ENCODE data around the gene KIF18A. TPM values are rescaled to one million over a fixed set of nuclear protein-coding genes. Genes with fewer than 3 reads are reported as not detected.
"Not testable (repeated sequence)": the region's sequence is repeated elsewhere in the genome, so short reads cannot be mapped to it uniquely, and the experiment has no call there.

KIF18A gene
- total RNA-seq, 1 donor from 2014 or later = 21.8 TPM

DNA sequence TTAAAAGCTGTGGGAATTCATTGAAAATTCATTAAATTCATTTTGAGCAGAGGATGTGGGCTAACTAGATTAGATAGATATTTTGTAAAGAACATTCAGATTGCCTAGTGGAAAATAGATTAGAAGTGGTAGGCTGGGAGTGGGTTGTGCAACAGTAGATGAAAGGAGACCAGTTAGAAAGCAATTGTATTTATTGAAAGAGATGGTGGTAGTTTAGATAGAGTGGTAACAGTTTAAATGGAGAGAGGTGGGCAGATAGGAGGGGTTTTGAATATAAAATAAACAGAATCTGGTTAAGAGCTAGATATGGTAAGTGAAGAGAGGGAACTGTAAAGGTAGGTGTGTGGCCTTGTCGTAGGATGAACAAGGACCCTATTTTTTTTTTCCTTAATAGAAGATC lies 34.8 kb upstream of the KIF18A start:
- Mint-ChIP-seq H3K27me3 (no peaks in the 10 kb centered on the region), H3K27ac (no peak overlapping the region), H3K4me3 (no peak overlapping the region), H3K9me3 (peaks cover 4% of the 10 kb centered on the region), H3K4me1 (ENCODE audit: unreplicated experiment) (no peaks in the 10 kb centered on the region), H3K36me3 (peaks cover 10% of the 10 kb centered on the region)
- TF ChIP-seq, protein P1, sequence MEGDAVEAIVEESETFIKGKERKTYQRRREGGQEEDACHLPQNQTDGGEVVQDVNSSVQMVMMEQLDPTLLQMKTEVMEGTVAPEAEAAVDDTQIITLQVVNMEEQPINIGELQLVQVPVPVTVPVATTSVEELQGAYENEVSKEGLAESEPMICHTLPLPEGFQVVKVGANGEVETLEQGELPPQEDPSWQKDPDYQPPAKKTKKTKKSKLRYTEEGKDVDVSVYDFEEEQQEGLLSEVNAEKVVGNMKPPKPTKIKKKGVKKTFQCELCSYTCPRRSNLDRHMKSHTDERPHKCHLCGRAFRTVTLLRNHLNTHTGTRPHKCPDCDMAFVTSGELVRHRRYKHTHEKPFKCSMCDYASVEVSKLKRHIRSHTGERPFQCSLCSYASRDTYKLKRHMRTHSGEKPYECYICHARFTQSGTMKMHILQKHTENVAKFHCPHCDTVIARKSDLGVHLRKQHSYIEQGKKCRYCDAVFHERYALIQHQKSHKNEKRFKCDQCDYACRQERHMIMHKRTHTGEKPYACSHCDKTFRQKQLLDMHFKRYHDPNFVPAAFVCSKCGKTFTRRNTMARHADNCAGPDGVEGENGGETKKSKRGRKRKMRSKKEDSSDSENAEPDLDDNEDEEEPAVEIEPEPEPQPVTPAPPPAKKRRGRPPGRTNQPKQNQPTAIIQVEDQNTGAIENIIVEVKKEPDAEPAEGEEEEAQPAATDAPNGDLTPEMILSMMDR (conservative IDR thresholded peaks at IDR 0.05) = no peak
- DNase-seq (ENCODE audit: extremely low spot score, unreplicated experiment) = no peak

DNA sequence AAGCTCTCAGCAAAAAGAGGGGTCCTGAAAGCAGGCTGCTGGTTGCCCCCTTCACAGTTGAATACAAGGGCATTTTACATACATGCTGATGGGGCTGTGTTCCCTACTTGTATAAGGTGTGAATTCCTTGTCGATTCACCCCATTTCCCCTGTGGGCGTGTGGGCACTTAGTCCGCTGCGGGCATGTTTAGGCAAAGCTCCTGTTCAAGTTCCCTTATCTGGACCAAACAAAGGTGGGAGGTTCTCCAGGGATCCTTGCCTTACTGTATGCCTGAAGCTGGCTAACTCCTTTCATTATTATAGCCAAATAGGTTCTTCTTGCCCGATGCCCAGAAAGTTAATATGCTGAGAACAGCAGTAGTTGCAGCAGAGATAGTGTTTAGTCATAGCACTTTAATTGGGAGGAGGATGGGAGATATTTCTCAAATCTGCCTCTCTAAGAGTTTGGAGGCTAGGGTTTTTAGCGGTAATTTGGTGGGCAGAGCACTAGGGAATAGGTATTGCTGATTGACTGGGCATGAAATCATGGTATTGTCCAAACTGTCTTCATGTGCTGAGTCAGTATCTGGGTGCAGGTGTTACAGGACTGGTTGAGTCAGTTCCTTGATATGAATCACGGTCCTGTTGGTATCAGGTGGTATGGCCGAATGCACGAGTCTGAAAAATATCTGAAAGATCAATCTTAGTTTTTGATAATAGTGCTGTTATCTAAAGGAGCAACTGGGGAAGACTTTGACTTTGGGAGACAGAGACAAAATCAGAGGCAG lies 32.9 kb upstream of the KIF18A start:
- Mint-ChIP-seq H3K36me3 (peaks cover 25% of the 10 kb centered on the region), H3K27me3 (no peaks in the 10 kb centered on the region), H3K27ac (no peak overlapping the region), H3K4me3 (no peak overlapping the region), H3K4me1 (ENCODE audit: unreplicated experiment) (no peaks in the 10 kb centered on the region), H3K9me3 (peaks cover 8% of the 10 kb centered on the region)
- TF ChIP-seq, protein P1 (conservative IDR thresholded peaks at IDR 0.05) = no peak
- DNase-seq (ENCODE audit: extremely low spot score, unreplicated experiment) = no peak

DNA sequence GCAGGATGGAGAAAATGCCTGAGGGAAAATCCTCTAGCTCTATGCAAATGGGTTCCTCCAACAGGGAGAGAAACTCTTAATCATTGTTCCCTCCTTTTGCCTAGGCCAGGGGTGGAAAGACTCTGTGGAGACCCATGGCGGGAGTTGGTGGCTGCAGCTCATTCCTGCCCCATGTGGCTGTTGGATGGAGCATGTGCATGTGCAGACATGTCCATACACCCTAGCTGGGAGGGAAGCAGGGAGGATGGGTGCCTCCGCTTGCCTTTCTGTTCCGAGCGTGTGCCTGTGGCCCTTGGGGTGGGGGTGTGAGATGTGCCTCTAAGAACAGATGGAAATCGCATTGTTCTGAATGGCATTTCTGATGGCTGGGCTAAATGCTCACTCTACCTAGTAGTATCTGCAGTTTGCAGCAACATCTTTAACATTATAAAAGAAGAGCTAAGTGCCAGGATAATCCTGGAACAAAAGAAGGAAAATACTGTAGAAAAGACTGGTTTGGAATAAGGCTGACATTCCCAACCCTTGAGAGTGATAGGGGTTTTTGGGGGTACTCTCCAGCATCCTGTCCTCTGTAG lies 32.0 kb upstream of the KIF18A start:
- Mint-ChIP-seq H3K36me3 (peaks cover 30% of the 10 kb centered on the region), H3K4me3 (no peak overlapping the region), H3K27me3 (no peaks in the 10 kb centered on the region), H3K27ac (no peak overlapping the region), H3K9me3 (peaks cover 10% of the 10 kb centered on the region), H3K4me1 (ENCODE audit: unreplicated experiment) (no peaks in the 10 kb centered on the region)
- no peak for DNase-seq (ENCODE audit: extremely low spot score, unreplicated experiment)
- TF ChIP-seq, protein P1 (conservative IDR thresholded peaks at IDR 0.05) = no peak

DNA sequence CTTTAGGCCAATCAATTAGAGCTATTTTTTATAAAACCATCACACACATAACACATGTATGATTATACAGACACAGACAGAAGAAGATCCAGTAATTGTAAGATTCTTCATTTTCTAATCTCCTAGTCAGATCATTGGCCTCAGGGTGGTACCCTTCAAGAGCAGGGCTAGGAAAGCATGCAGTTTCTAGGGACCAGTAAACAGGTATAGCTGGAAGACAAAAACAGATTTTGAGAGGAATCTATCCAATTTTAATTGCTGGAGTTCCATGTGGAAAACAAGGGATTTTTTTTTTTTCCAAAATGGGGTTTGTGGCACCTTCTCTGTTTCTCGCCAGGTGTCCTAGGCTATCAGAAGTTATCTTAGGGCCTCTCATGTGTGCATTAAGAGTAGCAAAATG lies 29.9 kb upstream of the KIF18A start:
- Mint-ChIP-seq H3K4me3 (no peak overlapping the region), H3K27ac (no peak overlapping the region), H3K9me3 (peaks cover 10% of the 10 kb centered on the region), H3K36me3 (peaks cover 40% of the 10 kb centered on the region), H3K4me1 (ENCODE audit: unreplicated experiment) (no peaks in the 10 kb centered on the region), H3K27me3 (no peaks in the 10 kb centered on the region)
- DNase-seq (ENCODE audit: extremely low spot score, unreplicated experiment) = no peak
- TF ChIP-seq, protein P1 (conservative IDR thresholded peaks at IDR 0.05) = no peak

DNA sequence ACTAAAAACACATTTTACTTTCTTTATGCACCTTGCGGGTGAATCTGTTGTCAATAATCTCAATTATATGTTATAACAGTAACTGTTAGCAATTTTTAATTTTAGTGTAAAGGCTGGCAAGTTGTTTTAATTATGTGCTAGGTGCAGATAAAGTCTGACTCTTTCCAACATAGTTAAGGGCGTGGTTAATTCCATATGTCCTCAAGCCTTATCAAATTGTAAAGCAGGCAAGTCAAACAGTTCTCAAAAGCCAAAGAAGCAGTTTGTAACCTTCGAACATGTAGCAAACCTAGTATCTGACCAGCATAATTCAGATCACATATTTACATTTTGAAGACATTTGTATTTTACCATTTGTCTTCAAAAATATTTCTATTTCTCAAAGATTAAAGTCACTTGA lies 29.4 kb upstream of the KIF18A start:
- DNase-seq (ENCODE audit: extremely low spot score, unreplicated experiment) = no peak
- Mint-ChIP-seq H3K4me1 (ENCODE audit: unreplicated experiment) (no peaks in the 10 kb centered on the region), H3K36me3 (peaks cover 40% of the 10 kb centered on the region), H3K4me3 (no peak overlapping the region), H3K27ac (no peak overlapping the region), H3K27me3 (no peaks in the 10 kb centered on the region), H3K9me3 (peaks cover 10% of the 10 kb centered on the region)
- TF ChIP-seq, protein P1 (conservative IDR thresholded peaks at IDR 0.05) = no peak

DNA sequence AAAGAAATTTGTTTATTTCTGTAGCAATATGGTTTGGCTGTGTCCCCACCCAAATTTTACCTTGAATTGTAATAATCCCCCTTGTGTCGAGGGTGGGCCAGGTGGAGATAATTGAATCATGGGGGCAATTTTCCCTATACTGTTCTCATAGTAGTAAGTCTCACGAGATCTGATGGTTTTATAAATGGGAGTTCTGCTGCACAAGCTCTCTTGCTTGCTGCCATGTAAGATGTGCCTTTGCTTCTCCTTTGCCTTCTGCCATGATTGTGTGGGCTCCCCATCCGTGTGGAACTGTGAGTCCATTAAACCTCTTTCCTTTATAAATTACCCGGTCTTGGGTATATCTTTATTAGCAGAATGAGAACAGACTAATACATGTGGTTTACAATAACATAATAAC lies 28.2 kb upstream of the KIF18A start:
- H3K4me3 Mint-ChIP-seq = not testable (repeated sequence)

More for the DNA sequence above, 28.2 kb upstream of the KIF18A start:
- not testable (repeated sequence) for H3K4me1 Mint-ChIP-seq (ENCODE audit: unreplicated experiment); DNase-seq (ENCODE audit: extremely low spot score, unreplicated experiment); H3K27ac Mint-ChIP-seq; H3K27me3 Mint-ChIP-seq; H3K9me3 Mint-ChIP-seq
- H3K36me3 Mint-ChIP-seq = peaks cover 39% of the 10 kb centered on the region
